VCaP (cell line): ENCODE results near the gene PAFAH2.

ENCODE experiments used
- H3K27ac ChIP-seq: fragments of 450-650 bp; 2 replicates; pipeline ENCODE4 v1.5.1; 2017
- CTCF ChIP-seq: fragments of 450-650 bp; conservative IDR thresholded peaks from 2 replicates; pipeline ENCODE4 v1.5.1; 2017; ENCODE audit warnings: mild to moderate bottlenecking, moderate library complexity

The PAFAH2 gene

GRCh38 chr1:26035959-26036755 lies 38.3 kb upstream of the PAFAH2 start:
- peak; percentile 97 for TF ChIP-seq CTCF
- peak overlapping the region; percentile 77 for H3K27ac ChIP-seq

- peak overlapping the region; percentile 77 for H3K27ac ChIP-seq
- no peak for TF ChIP-seq CTCF
These were observed 37.5 kb upstream of the PAFAH2 start for GRCh38 chr1:26035203-26035958.

GRCh38 chr1:26034504-26035202 lies 36.8 kb upstream of the PAFAH2 start:
- TF ChIP-seq CTCF, result no peak
- H3K27ac ChIP-seq, result peak overlapping the region; percentile 77

GRCh38 chr1:26032656-26033357 lies 34.9 kb upstream of the PAFAH2 start:
- TF ChIP-seq CTCF, result no peak
- no peak overlapping the region for H3K27ac ChIP-seq

- no peak overlapping the region for H3K27ac ChIP-seq
- no peak for TF ChIP-seq CTCF
These were observed 33.9 kb upstream of the PAFAH2 start for GRCh38 chr1:26031611-26032220.

GRCh38 chr1:26031196-26031595 lies 33.3 kb upstream of the PAFAH2 start:
- no peak overlapping the region for H3K27ac ChIP-seq
- no peak for TF ChIP-seq CTCF
